Heart right ventricle (tissue), 16 donors: ENCODE data around the gene LMNA. TPM values are rescaled to one million over a fixed set of nuclear protein-coding genes. Genes with fewer than 3 reads are reported as not detected.
"Not testable (repeated sequence)": the region's sequence is repeated elsewhere in the genome, so short reads cannot be mapped to it uniquely, and the experiment has no call there.

Source experiments
- ATAC-seq, 8 donors: fragments of 200-7000 bp; cut with Tn5 transposase; one replicate each; pipeline ENCODE4 v1.9.1; 2020; ENCODE audit warnings: mild to moderate bottlenecking in 8 of 8, moderate library complexity in 8 of 8, moderate number of reproducible peaks in 1 of 8
- DNase-seq, 2 donors: peaks; one replicate each; pipeline ENCODE4 v3.0.0-alpha.2; 2020
- H3K27ac ChIP-seq, 10 donors: fragments of 200-600 bp; sonication (generic) in 2 of 10; one replicate each; pipeline versions ENCODE4 v1.5.0 to v1.8.0; 2020 to 2022; ENCODE audit warnings: mild to moderate bottlenecking in 3 of 10
- H3K27me3 ChIP-seq, 7 donors: fragments of 200-600 bp; one replicate each; pipeline ENCODE4 v1.8.0; 2021 to 2022; ENCODE audit warnings: mild to moderate bottlenecking in 2 of 7
- H3K36me3 ChIP-seq, 9 donors: fragments of 200-600 bp; sonication (generic) in 1 of 9; one replicate each; pipeline versions ENCODE4 v1.5.0 to v1.8.0; 2020 to 2022; ENCODE audit warnings: mild to moderate bottlenecking in 2 of 9
- H3K4me1 ChIP-seq, 9 donors: fragments of 200-600 bp; sonication (generic) in 1 of 9; one replicate each; pipeline versions ENCODE4 v1.5.0 to v1.8.0; 2020 to 2022; ENCODE audit warnings: mild to moderate bottlenecking in 4 of 9
- H3K4me3 ChIP-seq, 10 donors: fragments of 200-600 bp; sonication (generic) in 2 of 10; one replicate each; pipeline versions ENCODE4 v1.5.0 to v1.8.0; 2020 to 2022; ENCODE audit warnings: mild to moderate bottlenecking in 7 of 10, moderate library complexity in 2 of 10
- H3K9me3 ChIP-seq, 11 donors: fragments of 200-600 bp in 10 of 11; sonication (generic) in 2 of 11; one replicate each; pipeline versions ENCODE4 v1.5.0 to v1.8.0; 2013 to 2022; ENCODE audit warnings: mild to moderate bottlenecking in 2 of 11, control low read depth in 1 of 11, moderate library complexity in 1 of 11
- CTCF ChIP-seq, 9 donors: fragments of 200-600 bp; sonication (generic) in 2 of 9; IDR thresholded peaks; one replicate each; pipeline versions ENCODE4 v1.5.0 to v1.8.0; 2021 to 2022; ENCODE audit warnings: antibody characterized with exemption in 9 of 9, mild to moderate bottlenecking in 5 of 9, moderate library complexity in 1 of 9
- WGBS, 2 donors: extraction: QIAGEN DNeasy Blood & Tissue Kit; methylation state at CpG; one replicate each; pipeline ENCODE4 v1.1.7; 2013; ENCODE audit warnings: inconsistent platforms in 1 of 2; 5-methylcytosine and 5-hydroxymethylcytosine counted together
- intact Hi-C, 10 donors: fragments of 100-400 bp; cut with DNase I; formaldehyde crosslinking; loops; one replicate each; pipeline versions ENCODE4 v1.11.1 to v1.14.2; 2022
- polyA plus RNA-seq, 2 donors: library from polyadenylated mRNA; stranded (reverse); fragments of 200-250 nt; gene quantifications; one replicate each; pipeline ENCODE4 v1.2.3, GENCODE V29; 2013
- total RNA-seq, 10 donors: library from RNA; stranded (reverse); fragmentation: NEBNext Ultra II Directional in 3 of 10; extraction: Animal tissue kit (Norgen Biotek cat#: 25700) in 3 of 10; gene quantifications; one replicate each; pipeline versions ENCODE4 v1.2.1 to v1.2.4, GENCODE V29; 2021 to 2023
- donor health status: Arrhythmogenic right ventricular cardiomyopathy.
- donor health status: ischemic (EF 13 %, LVEDD 7.1; RV severe dilation, severe dysfunction).
- donor health status: healthy with polysubstance abuse.
- donor health status: DM: no; HTN: yes; CAD: no.
- donor health status: DM: no; HTN: no; CAD: no.
- donor health status: ischemic (EF 25% LVEDD 6.9; RV normal size, moderate dysfunction).
- donor health status: ischemic (EF 25% LVEDD 5.7; RV mildly dilated, moderate dysfunction).
- donor health status: healthy.
- donor health status: DM: yes; HTN: yes; CAD: no.
- donor health status: Ischemic cardiomyopathy.
- donor health status: ischemic (EF 35%, LVEDD 5.7; RV mildly dilated, moderate dysfunction).
- donor health status: nonischemic (EF 11% LVEDD 7.7; RV severe dilation, severe dysfunction).
- donor health status: DM: yes; HTN: yes; CAD: no.
- donor health status: PGD.
- donor health status: ischemic (EF 29% LVEDD 5.4; RV normal size, mild dysfunction).
- donor health status: nonischemic (EF 23%, LVEDD 6.1; RV moderate dilation, normal function).

Gene LMNA
- total and polyA plus RNA-seq, 12 donors, result 213 to 554 (median 277) TPM

GRCh38 chr1:156069490-156070455 is 44.7 kb upstream of the LMNA start:
- ATAC-seq (no peak), DNase-seq (no peak)
- WGBS, 2 donors, result 73 to 74% methylated on average over 3 of the region's 3 CpGs
- Histone ChIP-seq H3K4me3 (no peak overlapping the region), H3K9me3 (no peaks in the 10 kb centered on the region), H3K36me3 (no peaks in the 10 kb centered on the region), H3K4me1 (peaks cover 0 to 14% (median 0%) of the 10 kb centered on the region in 9 donors), H3K27ac (no peak overlapping the region), H3K27me3 (no peaks in the 10 kb centered on the region)
- intact Hi-C loops, result loop anchor here in 2 of 10 donors (5.0 to 10.0 kb wide), 2 partner anchors 47 to 65 kb away; partner anchors contain the start of gene SSR2 (in 1 of the 2)
- no peak for TF ChIP-seq CTCF (IDR thresholded peaks at IDR 0.05)

- TF ChIP-seq CTCF (IDR thresholded peaks at IDR 0.05), result no peak
- peak in 3 of 8 donors; percentile 6 to 37 (median 11) for ATAC-seq
- peaks cover 0 to 21% (median 4%) of the 10 kb centered on the region in 9 donors for H3K4me1 ChIP-seq
- H3K27me3 ChIP-seq, result no peaks in the 10 kb centered on the region
- WGBS, 2 donors, result 37 to 41% methylated on average over 4 of the region's 4 CpGs
- no peak overlapping the region for H3K27ac ChIP-seq
- H3K4me3 ChIP-seq, result no peak overlapping the region
- H3K36me3 ChIP-seq, result no peaks in the 10 kb centered on the region
- no peak for DNase-seq
- intact Hi-C loops, result no loop called here
- H3K9me3 ChIP-seq, result no peaks in the 10 kb centered on the region
Measured at GRCh38 chr1:156070548-156070947, 44.0 kb upstream of the LMNA start.

GRCh38 chr1:156071332-156071816 is 43.1 kb upstream of the LMNA start:
- H3K36me3 ChIP-seq, intact Hi-C loops, ATAC-seq, DNase-seq, H3K27me3 ChIP-seq, H3K4me3 ChIP-seq, H3K27ac ChIP-seq, H3K9me3 ChIP-seq: not testable (repeated sequence)
- WGBS, 2 donors, result 90 to 93% methylated on average over 7 of the region's 7 CpGs
- H3K4me1 ChIP-seq, result peaks cover 4 to 30% (median 10%) of the 10 kb centered on the region in 9 donors

GRCh38 chr1:156072251-156072650 is 42.3 kb upstream of the LMNA start:
- H3K4me1 ChIP-seq, result peaks cover 4 to 34% (median 10%) of the 10 kb centered on the region in 9 donors
- intact Hi-C loops, result no loop called here
- DNase-seq (no peak), ATAC-seq (no peak)
- TF ChIP-seq CTCF (IDR thresholded peaks at IDR 0.05), result no peak
- H3K4me3 ChIP-seq, result no peak overlapping the region
- WGBS, 2 donors, result 66 to 69% methylated on average over 6 of the region's 6 CpGs
- no peaks in the 10 kb centered on the region for H3K27me3 ChIP-seq
- no peaks in the 10 kb centered on the region for H3K9me3 ChIP-seq
- H3K27ac ChIP-seq, result no peak overlapping the region
- no peaks in the 10 kb centered on the region for H3K36me3 ChIP-seq
